ENCODE results near the gene VPS35.

VPS35 gene

GRCh38 chr16:46606231-46606630, 82.7 kb downstream of the VPS35 start:
- no peak for DNase-seq

Data from activated CD8-positive, alpha-beta memory T cell treated with anti-CD3 and anti-CD28 coated beads, Interleukin-2, amount 50 U/mL, for 48 hours (primary cell).